HG02798 (cell line): ENCODE data around the gene CLCN2.
A peak's percentile ranks its signal among the peaks of the same experiment; 100 is the strongest.

Experiments
- ATAC-seq: cut with Tn5 transposase; IDR thresholded peaks from one replicate; pipeline ENCODE4 v1.9.1; 2021; ENCODE audit warnings: mild to moderate bottlenecking; ENCODE audit not compliant: unreplicated experiment, poor library complexity

CLCN2 gene

DNA sequence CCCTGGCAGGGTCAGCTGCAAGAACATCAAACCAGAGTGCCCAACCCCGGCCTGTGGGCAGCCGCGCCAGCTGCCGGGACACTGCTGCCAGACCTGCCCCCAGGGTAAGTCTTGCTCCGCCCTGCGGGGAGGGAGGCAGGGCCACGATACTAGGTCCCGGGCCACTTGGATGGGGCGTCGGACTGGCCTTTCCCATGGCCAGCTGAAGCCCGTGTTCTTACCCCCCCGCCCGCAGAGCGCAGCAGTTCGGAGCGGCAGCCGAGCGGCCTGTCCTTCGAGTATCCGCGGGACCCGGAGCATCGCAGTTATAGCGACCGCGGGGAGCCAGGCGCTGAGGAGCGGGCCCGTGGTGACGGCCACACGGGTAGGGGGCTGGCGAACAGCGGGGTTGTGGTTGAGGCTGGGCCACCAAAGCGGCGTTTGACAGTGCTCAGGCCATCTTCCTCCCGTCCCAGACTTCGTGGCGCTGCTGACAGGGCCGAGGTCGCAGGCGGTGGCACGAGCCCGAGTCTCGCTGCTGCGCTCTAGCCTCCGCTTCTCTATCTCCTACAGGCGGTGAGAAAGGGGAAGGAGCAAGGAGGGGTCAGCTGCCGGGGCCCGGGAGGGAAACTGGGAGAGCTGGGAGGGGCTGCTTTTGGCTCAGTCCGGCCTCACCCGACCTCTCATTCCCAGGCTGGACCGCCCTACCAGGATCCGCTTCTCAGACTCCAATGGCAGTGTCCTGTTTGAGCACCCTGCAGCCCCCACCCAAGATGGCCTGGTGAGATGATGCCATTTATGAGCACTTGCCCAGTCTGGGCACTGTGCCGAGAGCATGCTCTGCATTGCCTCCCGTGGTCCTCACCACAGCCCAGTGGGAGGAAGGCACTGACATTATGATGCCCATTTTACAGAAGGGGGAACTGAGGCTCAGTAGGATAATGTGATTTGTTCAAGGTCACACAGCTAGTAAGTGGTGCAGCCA, 20.1 kb upstream of the CLCN2 start:
- ATAC-seq, result no peak

- ATAC-seq, result no peak
These were observed 19.3 kb upstream of the CLCN2 start for GRCh38 chr3:184380627-184381260.

- no peak for ATAC-seq
These were observed 18.8 kb upstream of the CLCN2 start for GRCh38 chr3:184380185-184380626.

GRCh38 chr3:184379358-184380184, 18.2 kb upstream of the CLCN2 start, which contains the start of gene CHRD:
CHRD (plus strand) TSS chr3:184380054; CDS start chr3:184380319, 265 bp downstream.
- ATAC-seq, result no peak

DNA sequence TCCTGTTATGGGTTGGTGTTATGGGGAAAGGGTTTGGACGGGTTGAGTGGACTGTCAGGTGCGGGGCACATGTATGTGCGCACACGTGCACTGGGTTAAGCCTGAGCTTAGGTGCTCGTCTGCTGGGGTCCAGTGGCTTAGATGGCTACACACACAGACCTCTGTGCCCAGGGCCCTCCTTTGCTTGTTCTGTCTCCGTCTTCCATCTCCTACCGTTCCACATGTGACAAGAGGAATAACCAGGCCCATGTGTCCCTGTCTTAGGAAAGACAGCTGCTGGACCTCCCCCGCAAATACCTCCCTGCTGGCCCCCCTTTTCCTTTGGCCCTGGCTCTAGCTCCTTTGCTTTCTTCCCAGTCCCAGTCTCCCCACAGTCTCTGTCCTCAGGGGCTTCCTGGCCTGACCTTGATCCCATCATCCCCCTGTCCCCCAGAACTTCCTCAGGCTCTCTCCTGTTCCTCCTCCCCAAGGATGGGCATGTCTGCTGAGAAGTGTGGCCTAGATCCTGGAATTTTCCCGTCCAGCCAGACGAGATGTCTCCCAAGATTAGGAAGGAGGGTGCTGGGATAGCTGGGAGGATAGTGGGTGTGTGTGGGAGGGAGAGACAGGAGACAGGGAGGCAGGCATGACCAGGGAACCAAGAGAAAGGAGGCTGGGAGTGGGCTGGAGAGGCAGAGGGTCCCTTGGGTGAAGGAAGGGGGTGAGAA, 17.4 kb upstream of the CLCN2 start:
- ATAC-seq, result no peak

DNA sequence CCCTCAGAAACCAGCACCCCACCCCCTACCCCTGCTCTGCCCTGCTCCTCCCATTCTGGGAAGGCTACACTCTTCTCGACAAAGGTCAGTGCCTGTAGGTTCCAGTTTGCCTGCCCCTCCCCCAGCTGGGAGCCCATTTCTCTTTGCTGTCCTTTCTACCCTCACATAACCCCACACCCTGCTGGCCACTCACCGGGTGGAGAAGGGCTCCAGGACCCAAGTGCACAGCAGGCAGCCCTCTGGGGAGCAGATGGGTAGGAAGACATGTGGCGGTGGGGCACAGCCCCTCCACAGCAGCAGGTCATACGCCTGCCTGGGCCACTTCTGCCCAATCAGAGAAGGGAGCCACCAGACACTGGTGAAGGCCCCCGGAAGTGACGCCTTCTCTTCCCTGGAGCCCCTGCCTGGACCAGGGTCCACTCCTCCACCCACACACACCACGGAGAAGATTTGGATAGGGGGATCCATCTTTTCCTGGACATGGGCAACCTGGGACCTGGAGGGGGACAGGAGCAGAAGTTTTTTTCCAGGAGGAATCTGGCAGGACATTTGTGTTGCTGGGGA, 16.6 kb upstream of the CLCN2 start, which contains the start of gene THPO:
TSS of gene THPO (minus strand) at position 326 of the 564 bp plus-strand sequence. CDS start 1,948 bp downstream, outside the sequence.
- no peak for ATAC-seq

- no peak for ATAC-seq
These were observed 16.0 kb upstream of the CLCN2 start for GRCh38 chr3:184377374-184377773.

DNA sequence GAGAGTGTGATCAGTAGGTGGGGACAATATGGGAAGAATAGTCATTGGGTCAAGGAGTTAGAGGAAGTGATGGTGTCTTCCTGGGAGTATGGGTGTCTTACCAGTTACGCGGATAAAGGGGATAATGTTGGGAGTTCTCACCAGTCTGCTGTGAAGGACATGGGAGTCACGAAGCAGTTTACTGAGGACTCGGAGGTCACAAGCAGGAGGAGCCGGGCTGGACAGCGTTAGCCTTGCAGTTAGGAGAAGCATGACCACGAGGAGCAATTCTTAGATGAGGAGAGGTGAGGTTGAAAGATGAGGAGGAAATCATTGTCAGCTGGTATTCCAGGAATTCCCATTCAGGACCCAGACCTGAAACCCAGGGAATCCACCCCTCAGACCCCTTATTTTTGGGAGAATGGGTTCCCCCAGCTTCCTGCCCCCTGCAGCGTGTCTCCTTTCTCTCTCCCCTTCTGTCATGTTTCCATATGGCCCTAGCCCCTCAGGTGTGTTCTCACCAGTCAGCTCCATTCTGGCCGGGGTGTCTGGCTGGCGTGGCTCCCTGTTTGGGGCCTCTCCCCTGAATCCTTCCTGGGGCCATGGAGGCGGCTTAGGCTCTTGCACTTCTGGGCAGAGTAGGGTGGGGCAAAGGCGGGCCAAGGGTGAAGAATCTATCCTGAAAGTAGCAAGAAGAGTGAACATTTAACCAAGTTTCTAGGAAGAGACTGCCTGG, 14.5 kb upstream of the CLCN2 start:
- ATAC-seq, result no peak

DNA sequence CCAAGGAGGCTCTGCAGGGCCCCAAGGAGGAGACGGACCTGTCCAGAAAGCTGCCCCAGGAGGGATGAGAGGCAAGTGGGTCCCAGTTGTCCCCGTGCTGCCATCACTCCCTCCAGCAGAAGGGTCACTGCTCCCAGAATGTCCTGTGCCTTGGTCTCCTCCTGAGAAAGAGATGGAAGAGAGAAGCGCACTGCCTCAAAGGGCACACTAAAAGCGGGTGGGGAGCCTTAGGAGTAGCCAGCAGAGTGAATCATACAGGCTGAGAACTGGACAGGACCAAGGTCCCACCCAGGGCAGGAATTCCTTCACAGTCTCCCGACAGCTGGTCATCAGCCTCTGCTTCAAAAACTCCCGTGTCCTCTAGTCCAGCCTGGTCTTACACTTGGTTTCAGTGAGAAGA, 12.0 kb upstream of the CLCN2 start:
- ATAC-seq, result no peak

DNA sequence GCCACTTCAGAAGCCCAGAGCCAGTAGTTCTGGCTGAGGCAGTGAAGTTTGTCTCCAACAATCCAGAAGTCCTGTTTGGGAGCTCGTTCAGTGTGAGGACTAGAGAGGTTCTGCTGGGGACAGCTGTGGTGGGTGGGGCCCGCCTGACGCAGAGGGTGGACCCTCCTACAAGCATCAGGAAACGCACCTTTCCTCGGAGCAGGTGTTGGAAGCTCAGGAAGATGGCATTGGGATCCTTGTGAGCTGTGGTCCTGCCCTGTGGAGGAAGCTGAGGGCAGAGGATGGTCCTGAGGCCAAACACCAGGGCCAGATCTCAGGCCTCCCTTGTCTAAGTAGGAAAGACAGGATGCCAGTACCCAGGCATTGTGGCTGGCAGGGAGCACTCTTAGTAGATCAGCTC, 11.5 kb upstream of the CLCN2 start:
- ATAC-seq, result no peak

- no peak for ATAC-seq
These were observed 11.0 kb upstream of the CLCN2 start for GRCh38 chr3:184372296-184372821.

GRCh38 chr3:184371570-184372018, 10.2 kb upstream of the CLCN2 start:
- peak; percentile 68 for ATAC-seq

DNA sequence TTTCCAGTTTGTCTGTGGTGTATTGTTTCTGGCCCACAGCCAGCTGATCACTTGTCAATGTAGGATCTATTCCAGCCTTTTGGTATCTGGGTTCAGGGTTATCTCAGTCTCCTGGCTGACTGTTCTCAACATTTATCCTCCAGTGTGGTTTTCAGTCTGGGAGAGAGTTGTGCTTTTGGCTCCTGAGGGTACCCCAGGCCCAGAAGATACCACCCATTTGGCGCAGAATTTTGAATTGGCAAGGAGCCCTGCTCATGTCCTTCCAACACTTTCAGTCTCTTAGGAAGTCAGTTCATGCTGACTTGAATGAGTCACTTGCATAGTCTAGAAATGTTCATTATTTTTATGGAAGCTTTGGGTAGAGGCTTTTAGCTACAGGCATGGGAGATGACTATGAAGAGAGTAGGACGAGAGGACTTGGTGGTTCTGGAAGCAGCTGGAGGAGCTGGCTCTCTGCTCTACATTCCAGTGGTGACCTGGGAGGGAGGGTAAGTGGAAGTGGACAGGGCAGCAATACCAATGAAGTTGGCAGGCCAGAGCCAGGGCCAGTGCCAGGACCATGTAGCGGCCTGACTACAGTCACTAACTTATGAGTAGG, 7.3 kb upstream of the CLCN2 start:
- no peak for ATAC-seq

DNA sequence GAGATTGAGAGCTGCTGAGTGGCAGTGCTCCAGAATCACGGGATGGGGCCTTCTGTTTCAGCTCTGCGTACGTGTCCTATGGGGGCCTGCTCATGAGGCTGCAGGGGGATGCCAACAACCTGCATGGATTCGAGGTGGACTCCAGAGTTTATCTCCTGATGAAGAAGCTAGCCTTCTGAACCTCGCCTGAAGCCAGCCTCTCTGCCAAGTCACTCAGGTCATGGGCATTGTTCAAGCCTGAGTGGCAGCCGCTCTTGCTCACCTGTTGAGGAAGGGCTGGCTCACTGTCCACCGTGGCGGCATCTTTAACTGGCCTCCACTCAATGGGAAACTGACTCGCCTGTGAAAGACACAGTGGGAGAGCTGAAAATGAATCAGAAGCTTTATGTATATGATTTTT, 6.7 kb upstream of the CLCN2 start:
- no peak for ATAC-seq

DNA sequence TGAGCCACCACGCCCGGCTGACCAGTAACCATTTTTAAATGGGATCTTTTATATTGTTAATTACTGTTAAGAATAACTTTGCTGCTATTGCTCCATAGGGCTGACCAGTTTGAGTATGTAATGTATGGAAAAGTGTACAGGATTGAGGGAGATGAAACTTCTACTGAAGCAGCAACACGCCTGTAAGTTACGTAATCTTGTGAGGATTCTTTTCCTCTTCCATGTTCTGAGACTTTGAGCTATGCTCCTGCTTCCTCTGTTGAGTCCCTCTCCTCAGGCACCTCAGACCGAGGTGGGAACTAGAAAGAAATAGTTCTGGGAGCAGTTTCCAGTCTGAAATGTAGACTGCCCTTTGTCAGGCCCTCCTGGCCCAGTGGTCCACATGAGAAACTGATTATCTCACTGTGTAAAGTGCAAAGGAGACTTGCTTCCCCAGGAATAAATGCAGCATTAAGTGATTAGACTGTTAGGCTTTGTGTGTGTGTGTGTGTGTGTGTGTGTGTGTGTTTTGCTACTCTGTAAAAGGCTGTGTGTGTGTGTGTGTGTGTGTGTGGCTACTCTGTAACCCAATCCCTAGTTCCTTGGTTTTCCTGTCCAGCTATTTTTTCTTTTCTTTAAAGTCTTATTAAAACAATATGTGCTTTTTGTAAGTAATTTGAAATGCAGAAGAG, 5.3 kb upstream of the CLCN2 start:
- ATAC-seq, result no peak

GRCh38 chr3:184362668-184363546, 1.5 kb upstream of the CLCN2 start:
- peak; percentile 88 for ATAC-seq
